DMS53 (cell line): Measurements from ENCODE around the gene TYSND1.
"Not testable (repeated sequence)": the region's sequence is repeated elsewhere in the genome, so short reads cannot be mapped to it uniquely, and the experiment has no call there.

Experiments
- DNase-seq: peaks from one replicate; lab custom pipeline; 2025; lab: John Stamatoyannopoulos, UW

TYSND1 gene

DNA sequence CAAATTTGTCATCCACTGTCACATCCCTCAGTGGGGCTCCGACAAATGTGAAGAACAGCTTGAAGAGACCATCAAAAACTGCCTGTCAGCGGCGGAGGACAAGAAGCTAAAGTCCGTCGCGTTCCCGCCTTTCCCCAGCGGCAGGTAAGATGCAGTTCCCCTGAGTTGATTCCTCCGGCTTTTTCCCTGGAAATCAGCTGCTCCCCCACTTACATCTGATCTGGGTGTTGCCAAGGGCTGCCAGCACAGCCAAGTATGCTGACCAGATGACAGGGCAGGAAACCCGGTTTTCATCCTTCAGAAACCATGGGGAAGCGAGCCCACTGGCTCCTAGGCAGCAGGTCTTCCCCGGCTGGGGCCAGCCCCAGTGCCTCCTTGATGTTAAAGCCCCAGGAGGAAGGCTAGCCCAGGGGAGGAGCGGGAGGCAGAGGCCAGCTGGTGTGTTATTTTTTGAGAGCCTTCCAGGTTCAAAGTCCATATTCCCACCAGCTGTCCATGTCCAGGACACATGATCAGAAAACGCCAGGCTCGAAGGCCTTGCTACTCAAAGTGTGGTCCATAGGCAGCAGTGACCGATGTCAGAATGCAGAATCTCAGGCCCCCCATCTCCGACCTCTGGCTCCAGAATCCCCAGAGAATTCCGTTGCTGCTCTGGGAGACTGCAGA, 37.3 kb downstream of the TYSND1 start:
- DNase-seq = peak; percentile 92

DNA sequence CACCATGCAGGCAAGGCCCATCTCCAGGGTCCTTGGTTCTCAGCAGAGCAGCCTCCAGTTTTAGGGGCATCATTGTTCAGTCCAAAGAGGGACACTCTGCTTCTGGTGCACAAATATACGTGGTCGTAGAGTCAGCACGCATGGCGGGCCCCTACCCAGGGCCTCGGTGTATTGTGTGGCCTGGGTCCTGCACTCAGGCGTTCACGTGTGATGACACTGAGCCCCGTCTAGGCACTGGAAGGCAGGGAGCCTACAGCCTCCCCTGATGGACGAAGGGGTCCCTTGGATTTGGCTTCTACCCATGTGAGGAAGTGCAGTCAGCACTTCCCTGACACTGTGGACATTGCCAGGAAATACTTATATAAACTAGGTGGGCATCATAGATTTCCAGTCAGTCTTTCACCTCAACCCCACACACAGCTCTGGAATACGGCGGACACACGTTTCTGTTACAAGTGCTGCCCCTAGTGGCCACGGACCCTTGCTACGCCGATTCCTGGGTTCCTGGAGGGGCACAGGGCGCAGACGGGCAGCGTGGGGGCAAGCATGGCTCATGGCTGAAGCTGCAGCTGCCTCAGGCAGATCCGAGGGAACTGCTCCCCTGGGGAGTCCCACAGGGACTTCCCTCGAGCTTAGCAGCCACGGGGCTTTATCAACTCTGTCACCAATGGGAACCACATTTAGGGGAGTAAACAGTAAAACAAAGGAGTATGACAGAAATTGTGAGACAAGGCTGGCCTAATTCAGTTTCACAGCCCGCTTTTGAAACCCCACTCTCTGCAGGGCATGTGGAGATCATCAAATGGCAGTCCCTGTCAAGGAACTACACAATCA, 39.3 kb downstream of the TYSND1 start:
- peak; percentile 37 for DNase-seq

GRCh38 chr10:70101668-70102067, 44.8 kb downstream of the TYSND1 start:
- no peak for DNase-seq

- not testable (repeated sequence) for DNase-seq
These were observed 45.4 kb downstream of the TYSND1 start for GRCh38 chr10:70101068-70101562.

- DNase-seq = no peak
These were observed 48.2 kb downstream of the TYSND1 start for GRCh38 chr10:70098271-70098670.

DNA sequence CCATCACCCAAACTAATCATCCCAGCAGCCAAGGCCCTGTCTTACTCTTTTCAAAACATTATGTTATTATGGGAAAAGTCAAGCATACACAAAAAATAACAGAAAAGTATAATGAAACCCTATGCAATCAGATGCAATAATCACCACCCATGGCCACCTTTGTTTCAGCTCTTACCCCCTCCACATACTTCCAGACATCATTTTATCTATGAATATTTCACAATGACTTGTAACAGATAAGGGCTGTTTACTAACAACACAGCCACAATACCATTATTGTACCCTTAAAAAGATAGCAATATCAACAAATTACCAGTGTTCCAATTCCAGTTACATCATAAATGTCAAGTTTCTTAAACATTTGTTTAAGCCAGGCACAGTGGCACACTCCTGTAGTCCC, 49.0 kb downstream of the TYSND1 start:
- DNase-seq = no peak

DNA sequence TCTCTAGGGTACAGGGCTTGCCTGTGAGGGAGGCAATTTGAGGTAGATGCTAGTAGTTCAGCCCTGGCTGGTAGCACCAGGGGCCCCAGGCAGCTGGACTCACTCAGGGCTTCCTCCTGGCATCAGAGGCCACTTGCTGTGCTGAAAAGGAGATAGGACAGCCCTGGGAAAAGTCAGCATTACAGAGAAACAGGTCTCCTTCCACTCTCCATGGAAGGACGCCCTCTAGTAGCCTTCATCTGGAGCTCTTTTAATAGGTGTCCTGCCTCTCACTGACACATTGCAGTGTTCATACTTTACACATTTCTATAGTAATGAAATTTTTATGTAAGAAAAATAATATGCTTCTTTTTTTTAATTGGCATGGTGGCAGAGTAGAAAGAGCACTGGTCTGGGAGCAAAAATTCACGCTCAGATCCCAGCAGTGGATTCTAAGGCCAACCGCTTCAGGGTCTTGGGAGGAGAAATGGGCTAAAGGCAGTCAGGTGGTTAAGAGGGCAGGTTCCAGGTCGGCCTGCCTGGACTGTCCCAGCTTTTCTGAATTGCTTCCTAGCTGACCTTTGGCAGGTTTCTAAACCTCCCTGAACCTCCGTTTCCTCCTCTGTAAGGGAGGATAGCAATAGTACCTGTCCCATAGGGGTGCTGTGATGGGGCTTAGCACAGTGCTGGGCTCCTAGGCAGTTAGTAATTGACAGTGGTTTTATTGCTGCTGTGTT, 49.6 kb downstream of the TYSND1 start:
- no peak for DNase-seq

DNA sequence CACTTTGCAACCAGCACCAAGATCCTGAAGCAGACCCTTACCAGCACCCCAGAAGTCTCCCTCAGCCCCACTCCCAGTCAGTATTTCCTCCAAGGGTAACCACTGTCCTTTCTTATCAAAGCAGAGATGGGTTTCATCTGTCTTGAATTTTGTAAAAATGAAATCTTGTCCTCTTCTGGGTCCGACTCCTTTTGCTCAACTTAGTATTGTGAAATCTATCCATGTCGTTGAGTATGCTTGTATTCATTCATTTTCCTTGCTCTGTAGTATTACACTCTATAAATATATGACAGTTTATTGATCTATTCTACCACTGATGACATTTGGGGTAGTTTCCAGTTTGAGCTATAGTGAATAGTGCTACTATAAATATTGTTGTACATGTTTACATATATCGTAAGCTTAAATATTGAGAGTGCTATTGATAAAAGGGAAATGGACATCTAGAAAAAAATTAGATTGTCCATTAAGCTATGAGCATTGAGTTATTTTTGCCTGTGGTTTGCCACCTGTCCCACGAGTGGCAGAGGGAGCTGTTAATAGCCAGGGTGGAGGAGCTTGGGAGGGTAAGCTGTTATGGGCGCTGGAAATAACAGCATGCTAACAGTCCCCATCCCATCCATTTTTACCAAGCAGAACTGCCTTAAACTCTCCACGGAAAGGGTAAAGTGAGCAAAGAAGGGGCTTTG, 50.3 kb downstream of the TYSND1 start:
- no peak for DNase-seq

DNA sequence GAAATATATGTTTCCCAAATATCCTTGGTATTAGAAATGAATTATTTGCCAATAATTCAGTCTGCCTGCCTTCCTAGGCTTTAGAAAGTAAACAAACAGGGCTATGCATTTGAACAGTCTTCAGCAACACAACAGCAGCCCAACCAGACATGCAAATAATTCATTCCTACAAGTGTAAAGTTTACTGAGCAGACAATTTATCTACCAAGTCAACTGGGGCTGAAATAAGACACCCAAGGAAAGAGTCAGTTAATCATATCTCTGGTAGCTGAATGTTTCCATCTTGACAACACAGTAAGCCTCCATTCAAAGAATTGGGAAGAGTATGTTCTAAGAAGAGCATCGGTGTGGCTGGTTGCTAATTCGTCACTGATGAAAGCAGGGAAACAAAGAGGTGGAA, 52.2 kb downstream of the TYSND1 start:
- no peak for DNase-seq

- DNase-seq = no peak
These were observed 53.1 kb downstream of the TYSND1 start for GRCh38 chr10:70093335-70093944.

DNA sequence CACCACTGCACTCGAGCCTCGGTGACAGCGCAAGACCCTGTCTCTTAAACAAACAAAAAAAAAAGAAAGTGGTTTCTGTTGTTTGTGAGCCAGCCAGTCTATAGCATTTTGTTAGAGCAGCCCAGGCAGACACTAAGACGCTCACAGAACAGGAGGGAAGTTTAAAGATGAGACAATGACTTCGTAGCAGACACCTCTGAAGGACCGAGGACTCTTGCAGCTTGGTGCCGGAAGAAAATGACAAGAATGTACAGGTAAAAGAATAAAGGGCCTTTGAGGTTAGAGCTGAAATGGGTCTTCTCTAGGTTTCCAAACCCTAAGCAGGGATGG, 54.1 kb downstream of the TYSND1 start:
- no peak for DNase-seq

DNA sequence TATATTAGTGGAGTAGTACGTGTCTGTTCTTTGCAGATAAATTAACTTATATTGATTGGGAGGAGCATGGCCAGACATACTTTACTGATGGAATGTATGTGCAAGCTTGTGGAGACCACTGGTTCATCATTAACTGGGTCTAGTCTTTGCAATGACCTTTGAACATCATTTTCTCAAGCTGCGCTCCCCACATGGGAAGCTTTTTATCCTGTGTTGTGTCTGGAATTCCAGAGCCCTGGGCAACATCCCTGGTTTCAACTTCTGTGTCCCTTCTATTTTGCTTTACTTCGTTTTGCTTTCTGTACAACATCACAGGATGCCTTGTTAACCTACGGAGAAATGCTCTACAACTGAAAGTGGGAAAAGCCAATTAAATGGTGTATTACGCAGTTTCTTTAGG, 55.5 kb downstream of the TYSND1 start:
- DNase-seq = no peak

DNA sequence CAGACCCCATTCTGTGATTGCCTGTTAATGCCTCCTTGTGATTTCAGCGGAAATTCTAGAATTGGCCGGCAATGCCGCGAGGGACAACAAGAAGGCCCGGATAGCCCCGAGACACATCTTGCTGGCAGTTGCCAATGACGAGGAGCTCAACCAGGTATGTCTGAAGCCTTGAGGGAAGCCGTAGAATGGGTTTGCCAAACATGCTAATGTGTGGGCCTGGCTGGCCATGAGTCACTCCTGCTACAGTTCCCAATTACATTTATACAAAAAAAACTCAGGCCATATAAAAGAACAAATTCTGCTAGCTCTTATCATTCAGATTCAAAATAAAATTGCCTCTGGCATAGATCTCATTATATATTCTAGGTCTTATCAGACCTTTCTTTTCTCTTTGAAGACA, 56.5 kb downstream of the TYSND1 start:
- no peak for DNase-seq

DNA sequence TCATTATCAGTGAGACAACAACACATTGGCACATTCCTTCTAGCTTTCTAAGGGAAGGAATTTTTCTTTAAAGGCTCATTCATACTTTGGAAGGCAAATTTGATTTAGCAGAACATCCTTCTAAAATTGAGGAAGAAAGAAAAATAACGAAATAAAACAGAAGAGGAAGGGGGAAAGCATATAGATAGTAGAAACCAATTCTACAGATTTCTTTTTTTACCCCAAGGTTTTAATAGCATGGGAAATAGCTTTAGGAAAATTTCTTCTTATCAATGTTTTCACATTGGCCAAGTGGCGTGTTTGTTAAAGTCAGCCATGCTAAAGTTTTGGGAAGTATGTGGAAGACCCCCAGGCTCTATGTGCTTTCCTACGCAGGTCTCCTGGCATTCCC, 58.2 kb downstream of the TYSND1 start:
- no peak for DNase-seq
